CD4-positive, alpha-beta T cell (primary cell): Measurements from ENCODE around the gene ZNF366. TPM values are rescaled to one million over a fixed set of nuclear protein-coding genes. Genes with fewer than 3 reads are reported as not detected.
A peak's percentile ranks its signal among the peaks of the same experiment; 100 is the strongest.

Experiments used
- ATAC-seq: fragments of 200-7000 bp; cut with Tn5 transposase; one replicate; pipeline ENCODE4 v1.10.0; 2022; ENCODE audit warnings: mild to moderate bottlenecking; ENCODE audit not compliant: poor library complexity
- CTCF ChIA-PET: fragments of 350-600 bp; sonication (Branson Sonifier 250); formaldehyde crosslinking; loops from one replicate; lab custom pipeline; 2021; ENCODE audit warnings: antibody characterized with exemption, inconsistent platforms; lab: Charles Lee
- POLR2A ChIA-PET: fragments of 350-600 bp; sonication (Branson Sonifier 250); formaldehyde crosslinking; loops from one replicate; lab custom pipeline; 2021; ENCODE audit warnings: antibody characterized with exemption, inconsistent platforms; lab: Charles Lee
- DNase-seq, 14 experiments: peaks; one replicate each; pipeline ENCODE4 v3.0.0-alpha.2; 2013 to 2020; ENCODE audit warnings: mixed read lengths in 2 of 14
- H3K27ac ChIP-seq, 2 donors: one replicate each; pipeline versions ENCODE4 v1.5.1 to v1.7.0; 2013; ENCODE audit warnings: low read length in 2 of 2, low read depth in 1 of 2, mild to moderate bottlenecking in 1 of 2
- H3K27me3 ChIP-seq, 2 experiments: 1 replicate in 1 of 2; 2 replicates in 1 of 2; pipeline versions ENCODE4 v1.6.1 to v1.7.0; 2013; ENCODE audit warnings: low read length in 2 of 2, control low read depth in 1 of 2, mild to moderate bottlenecking in 1 of 2, moderate library complexity in 1 of 2; ENCODE audit not compliant: insufficient read depth in 2 of 2, control insufficient read depth in 1 of 2
- H3K36me3 ChIP-seq: one replicate; pipeline ENCODE4 v1.6.1; 2013; ENCODE audit warnings: low read length, control low read depth; ENCODE audit not compliant: insufficient read depth
- H3K4me1 ChIP-seq: one replicate; pipeline ENCODE4 v1.6.1; 2013; ENCODE audit warnings: low read length, control low read depth; ENCODE audit not compliant: insufficient read depth
- H3K4me3 ChIP-seq: one replicate; pipeline ENCODE4 v1.5.1; 2013; ENCODE audit warnings: mild to moderate bottlenecking, low read length, moderate library complexity
- H3K9me3 ChIP-seq, 2 experiments: 1 replicate in 1 of 2; 2 replicates in 1 of 2; pipeline versions ENCODE4 v1.6.1 to v1.7.0; 2013; ENCODE audit warnings: low read length in 2 of 2, mild to moderate bottlenecking in 2 of 2, control low read depth in 1 of 2, moderate library complexity in 1 of 2; ENCODE audit not compliant: control insufficient read depth in 1 of 2, insufficient read depth in 1 of 2
- H3K27ac Mint-ChIP-seq: one replicate; pipeline ENCODE4 v1.8.0; 2020; ENCODE audit warnings: mixed read lengths
- H3K27me3 Mint-ChIP-seq: one replicate; pipeline ENCODE4 v1.8.0; 2021; ENCODE audit warnings: mixed read lengths
- H3K36me3 Mint-ChIP-seq: one replicate; pipeline ENCODE4 v1.8.0; 2021; ENCODE audit warnings: low read depth, mixed read lengths
- H3K4me1 Mint-ChIP-seq: one replicate; pipeline ENCODE4 v1.8.0; 2021; ENCODE audit warnings: low read depth, mixed read lengths
- H3K4me3 Mint-ChIP-seq: one replicate; pipeline ENCODE4 v1.8.0; 2020; ENCODE audit warnings: mild to moderate bottlenecking, mixed read lengths
- H3K9me3 Mint-ChIP-seq: one replicate; pipeline ENCODE4 v1.8.0; 2020; ENCODE audit warnings: mixed read lengths
- CTCF ChIP-seq: fragments of 200-600 bp; IDR thresholded peaks from one replicate; pipeline ENCODE4 v1.8.0; 2022; ENCODE audit warnings: antibody characterized with exemption, mild to moderate bottlenecking
- intact Hi-C, 2 experiments: fragments of 100-400 bp; cut with DNase I in 1 of 2; cut with micrococcal nuclease in 1 of 2; formaldehyde crosslinking; loops; one replicate each; pipeline versions ENCODE4 v1.15.1 to v1.9.0; 2023 to 2025; cut with DNase I, micrococcal nuclease
- total RNA-seq, 174 experiments: library from RNA in 2 of 174; stranded (reverse) in 2 of 174; gene quantifications; one replicate each; pipeline ENCODE4 v1.2.3 and lab custom pipeline; 2021 to 2026

ZNF366 gene
- total RNA-seq, 2 experiments from 2014 or later: 0.06 to 0.14 TPM

- no peak for DNase-seq
- intact Hi-C loops: no loop called here
- no peaks in the 10 kb centered on the region for H3K36me3 Mint-ChIP-seq
- no peaks in the 10 kb centered on the region for H3K4me1 Mint-ChIP-seq
- H3K27ac Mint-ChIP-seq: no peak overlapping the region
- ChIA-PET CTCF (no interaction called here), POLR2A (no interaction called here)
- no peaks in the 10 kb centered on the region for H3K9me3 Mint-ChIP-seq
- Histone ChIP-seq H3K27me3 (peaks cover 4 to 26% of the 10 kb centered on the region in 2 experiments), H3K4me3 (no peak overlapping the region), H3K36me3 (no peaks in the 10 kb centered on the region), H3K4me1 (no peaks in the 10 kb centered on the region), H3K27ac (no peak overlapping the region), H3K9me3 (no peaks in the 10 kb centered on the region)
- peaks cover 29% of the 10 kb centered on the region for H3K27me3 Mint-ChIP-seq
- ATAC-seq: no peak
- TF ChIP-seq CTCF: no peak
- H3K4me3 Mint-ChIP-seq: no peak overlapping the region
Observed at GRCh38 chr5:72474046-72474500, 33.1 kb downstream of the ZNF366 start.

- DNase-seq (peak in 2 of 14 experiments; percentile 22), ATAC-seq (no peak)
- H3K27me3 Mint-ChIP-seq: peaks cover 29% of the 10 kb centered on the region
- ChIA-PET CTCF (no interaction called here), POLR2A (no interaction called here)
- no peak overlapping the region for H3K4me3 ChIP-seq
- H3K4me3 Mint-ChIP-seq: no peak overlapping the region
- H3K4me1 ChIP-seq: no peaks in the 10 kb centered on the region
- no peaks in the 10 kb centered on the region for H3K36me3 ChIP-seq
- TF ChIP-seq CTCF: no peak
- H3K27ac Mint-ChIP-seq: no peak overlapping the region
- no peaks in the 10 kb centered on the region for H3K36me3 Mint-ChIP-seq
- no peaks in the 10 kb centered on the region for H3K9me3 ChIP-seq
- H3K4me1 Mint-ChIP-seq: no peaks in the 10 kb centered on the region
- intact Hi-C loops: no loop called here
- peaks cover 4 to 21% of the 10 kb centered on the region in 2 experiments for H3K27me3 ChIP-seq
- H3K27ac ChIP-seq: no peak overlapping the region
- no peaks in the 10 kb centered on the region for H3K9me3 Mint-ChIP-seq
Observed at GRCh38 chr5:72472666-72473422, 34.4 kb downstream of the ZNF366 start.

GRCh38 chr5:72472031-72472430, 35.2 kb downstream of the ZNF366 start:
- ChIA-PET CTCF (no interaction called here), POLR2A (no interaction called here)
- Histone ChIP-seq H3K4me3 (no peak overlapping the region), H3K36me3 (no peaks in the 10 kb centered on the region), H3K4me1 (no peaks in the 10 kb centered on the region), H3K9me3 (no peaks in the 10 kb centered on the region), H3K27me3 (peaks cover 4 to 20% of the 10 kb centered on the region in 2 experiments), H3K27ac (no peak overlapping the region)
- no peak for TF ChIP-seq CTCF
- ATAC-seq (no peak), DNase-seq (no peak)
- intact Hi-C loops: no loop called here
- Mint-ChIP-seq H3K27ac (no peak overlapping the region), H3K9me3 (no peaks in the 10 kb centered on the region), H3K27me3 (peaks cover 29% of the 10 kb centered on the region), H3K4me3 (no peak overlapping the region), H3K36me3 (no peaks in the 10 kb centered on the region), H3K4me1 (no peaks in the 10 kb centered on the region)
